ENCODE data around the gene TBCK. TPM values are rescaled to one million over a fixed set of nuclear protein-coding genes. Genes with fewer than 3 reads are reported as not detected.

The TBCK gene
- polyA plus RNA-seq, 1 of the 3 experiments (the other 2 are of a cell fraction), result 14.6 TPM

DNA sequence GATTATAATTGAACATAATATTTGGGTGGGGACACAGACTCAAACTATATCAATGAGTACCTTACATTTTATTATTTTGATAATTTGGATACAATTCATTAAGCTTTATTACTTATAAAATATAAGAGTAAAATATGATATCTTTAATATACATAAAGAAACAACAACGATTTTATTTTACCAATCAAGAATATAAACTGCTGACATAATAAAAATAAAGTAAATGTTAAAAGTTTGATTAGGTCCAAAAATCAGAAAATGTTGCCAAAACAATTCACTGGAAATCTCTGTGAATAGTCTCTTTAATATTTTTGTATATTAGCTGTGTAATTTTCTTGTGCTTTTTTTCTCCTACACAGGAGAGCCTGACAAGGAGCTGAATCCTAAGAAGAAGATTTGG, 31.2 kb upstream of the TBCK start (continued):
- TF ChIP-seq, protein P1, sequence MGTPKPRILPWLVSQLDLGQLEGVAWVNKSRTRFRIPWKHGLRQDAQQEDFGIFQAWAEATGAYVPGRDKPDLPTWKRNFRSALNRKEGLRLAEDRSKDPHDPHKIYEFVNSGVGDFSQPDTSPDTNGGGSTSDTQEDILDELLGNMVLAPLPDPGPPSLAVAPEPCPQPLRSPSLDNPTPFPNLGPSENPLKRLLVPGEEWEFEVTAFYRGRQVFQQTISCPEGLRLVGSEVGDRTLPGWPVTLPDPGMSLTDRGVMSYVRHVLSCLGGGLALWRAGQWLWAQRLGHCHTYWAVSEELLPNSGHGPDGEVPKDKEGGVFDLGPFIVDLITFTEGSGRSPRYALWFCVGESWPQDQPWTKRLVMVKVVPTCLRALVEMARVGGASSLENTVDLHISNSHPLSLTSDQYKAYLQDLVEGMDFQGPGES (IDR thresholded peaks at IDR 0.05; ENCODE audit: low read depth, low read length), result no peak
- TF ChIP-seq, protein P2, sequence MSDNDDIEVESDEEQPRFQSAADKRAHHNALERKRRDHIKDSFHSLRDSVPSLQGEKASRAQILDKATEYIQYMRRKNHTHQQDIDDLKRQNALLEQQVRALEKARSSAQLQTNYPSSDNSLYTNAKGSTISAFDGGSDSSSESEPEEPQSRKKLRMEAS (IDR thresholded peaks at IDR 0.05; ENCODE audit: low read depth), result no peak
- TF ChIP-seq TEAD4 (IDR thresholded peaks at IDR 0.05; ENCODE audit: borderline replicate concordance, insufficient read depth) (no peak), PBX3 (IDR thresholded peaks at IDR 0.05) (no peak)
- TF ChIP-seq, protein P3, sequence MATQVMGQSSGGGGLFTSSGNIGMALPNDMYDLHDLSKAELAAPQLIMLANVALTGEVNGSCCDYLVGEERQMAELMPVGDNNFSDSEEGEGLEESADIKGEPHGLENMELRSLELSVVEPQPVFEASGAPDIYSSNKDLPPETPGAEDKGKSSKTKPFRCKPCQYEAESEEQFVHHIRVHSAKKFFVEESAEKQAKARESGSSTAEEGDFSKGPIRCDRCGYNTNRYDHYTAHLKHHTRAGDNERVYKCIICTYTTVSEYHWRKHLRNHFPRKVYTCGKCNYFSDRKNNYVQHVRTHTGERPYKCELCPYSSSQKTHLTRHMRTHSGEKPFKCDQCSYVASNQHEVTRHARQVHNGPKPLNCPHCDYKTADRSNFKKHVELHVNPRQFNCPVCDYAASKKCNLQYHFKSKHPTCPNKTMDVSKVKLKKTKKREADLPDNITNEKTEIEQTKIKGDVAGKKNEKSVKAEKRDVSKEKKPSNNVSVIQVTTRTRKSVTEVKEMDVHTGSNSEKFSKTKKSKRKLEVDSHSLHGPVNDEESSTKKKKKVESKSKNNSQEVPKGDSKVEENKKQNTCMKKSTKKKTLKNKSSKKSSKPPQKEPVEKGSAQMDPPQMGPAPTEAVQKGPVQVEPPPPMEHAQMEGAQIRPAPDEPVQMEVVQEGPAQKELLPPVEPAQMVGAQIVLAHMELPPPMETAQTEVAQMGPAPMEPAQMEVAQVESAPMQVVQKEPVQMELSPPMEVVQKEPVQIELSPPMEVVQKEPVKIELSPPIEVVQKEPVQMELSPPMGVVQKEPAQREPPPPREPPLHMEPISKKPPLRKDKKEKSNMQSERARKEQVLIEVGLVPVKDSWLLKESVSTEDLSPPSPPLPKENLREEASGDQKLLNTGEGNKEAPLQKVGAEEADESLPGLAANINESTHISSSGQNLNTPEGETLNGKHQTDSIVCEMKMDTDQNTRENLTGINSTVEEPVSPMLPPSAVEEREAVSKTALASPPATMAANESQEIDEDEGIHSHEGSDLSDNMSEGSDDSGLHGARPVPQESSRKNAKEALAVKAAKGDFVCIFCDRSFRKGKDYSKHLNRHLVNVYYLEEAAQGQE (IDR thresholded peaks at IDR 0.05; ENCODE audit: low read depth, low read length), result no peak

DNA sequence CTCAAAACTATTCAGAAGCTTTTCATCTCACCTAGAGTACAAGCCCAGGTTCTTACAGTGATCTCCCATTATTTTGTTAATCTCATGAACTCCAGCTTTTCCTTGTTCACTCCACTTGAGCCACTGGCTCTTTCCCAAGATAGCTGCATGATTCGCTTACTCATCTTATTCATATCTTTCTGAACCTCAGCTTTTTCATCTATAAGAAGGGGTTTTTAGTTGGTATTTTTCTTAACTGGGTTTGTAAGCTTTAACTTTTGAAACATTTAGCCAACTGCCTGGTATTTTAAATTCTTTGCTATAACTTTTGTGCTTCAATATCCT, 28.6 kb upstream of the TBCK start:
- Histone ChIP-seq H3F3A (replicated peaks; ENCODE audit: insufficient read depth) (peaks cover 14% of the 10 kb centered on the region), H3K27ac (ENCODE audit: low read depth in 2 of 2, low read length in 1 of 2) (peak overlapping the region; percentile 17 to 31; a peak in 2 of 4 replicates), H3K4me2 (no peak overlapping the region), H3K9ac (no peak overlapping the region), H3K27me3 (ENCODE audit: insufficient read depth) (no peaks in the 10 kb centered on the region), H3K4me3 (ENCODE audit: low read depth in 2 of 2, low read length in 1 of 2) (no peak overlapping the region), H3K4me1 (ENCODE audit: control insufficient read depth in 1 of 2, insufficient read depth in 2 of 2, low read depth in 1 of 2, low read length in 1 of 2) (peaks cover 0 to 6% of the 10 kb centered on the region in 2 experiments; a peak in 1 of 4 replicates), H4K20me1 (ENCODE audit: insufficient read depth) (no peaks in the 10 kb centered on the region), H3K9me2 (no peaks in the 10 kb centered on the region; the same call in 1 of the 2 replicates), H3K9me3 (0 out of 2 replicates have a peak, but pooled peaks cover 8% of the 10 kb centered on the region), H3K36me3 (replicated peaks in 1 of 2; ENCODE audit: control insufficient read depth in 1 of 2, insufficient read depth in 2 of 2, low read length in 1 of 2) (peaks cover 25 to 53% of the 10 kb centered on the region in 2 experiments), H3K79me2 (ENCODE audit: insufficient read depth) (peaks cover 44% of the 10 kb centered on the region), H2AFZ (ENCODE audit: low read depth) (no peak overlapping the region)
- 68% methylated on average over 1 of the region's 1 CpG for WGBS (ENCODE audit: low lambda C conversion rate)
- CTCF ChIA-PET, result interaction anchor here (2.5 kb wide), 1 partner anchor 15 kb away, joined by 6 read pairs; no protein-coding TSS in a partner anchor
- POLR2A ChIA-PET, result no interaction called here
- no peak for DNase-seq
- TF ChIP-seq RAD21 (IDR thresholded peaks at IDR 0.05; ENCODE audit: low read length), result no peak
- TF ChIP-seq, protein P3 (IDR thresholded peaks at IDR 0.05; ENCODE audit: low read depth, low read length), result no peak
- TF ChIP-seq EP300 (IDR thresholded peaks at IDR 0.05; ENCODE audit: borderline replicate concordance in 1 of 2, low read depth in 1 of 2, low read length in 1 of 2), result no peak
- no peak for TF ChIP-seq CHD2 (IDR thresholded peaks at IDR 0.05; ENCODE audit: low read length, partially characterized antibody)
- TF ChIP-seq, protein P1 (IDR thresholded peaks at IDR 0.05; ENCODE audit: low read depth, low read length), result no peak
- TF ChIP-seq, protein P2 (IDR thresholded peaks at IDR 0.05; ENCODE audit: low read depth), result no peak
- no peak for TF ChIP-seq USF1 (IDR thresholded peaks at IDR 0.05; ENCODE audit: borderline replicate concordance, low read depth)
- no peak for TF ChIP-seq ELF1 (IDR thresholded peaks at IDR 0.05)
- TF ChIP-seq NRF1 (IDR thresholded peaks at IDR 0.05; ENCODE audit: low read depth, low read length), result no peak
- TF ChIP-seq SMC3 (IDR thresholded peaks at IDR 0.05; ENCODE audit: low read depth, low read length), result no peak
- TF ChIP-seq MEF2A (IDR thresholded peaks at IDR 0.05; ENCODE audit: borderline replicate concordance, low read depth), result no peak

All from SK-N-SH (cell line).